H4 (cell line): Measurements from ENCODE around the gene PRLH. TPM values are rescaled to one million over a fixed set of nuclear protein-coding genes. Genes with fewer than 3 reads are reported as not detected.
"Not testable (repeated sequence)": the region's sequence is repeated elsewhere in the genome, so short reads cannot be mapped to it uniquely, and the experiment has no call there.

Experiments
- DNase-seq: peaks from one replicate; pipeline ENCODE4 v3.0.0-alpha.2; 2015; ENCODE audit warnings: low spot score
- total RNA-seq: library from RNA; depleted of rRNA; stranded (reverse); fragments of >200 nt; shearing (Covaris generic); gene quantifications from 2 replicates; pipeline ENCODE4 v1.2.3, GENCODE V29; 2014

PRLH gene
- total RNA-seq, 1 experiment from 2014 or later: not detected

- DNase-seq: peak; percentile 58
Observed at GRCh38 chr2:237581751-237582746, 15.7 kb downstream of the PRLH start.

GRCh38 chr2:237583385-237584295 is 17.3 kb downstream of the PRLH start:
- no peak for DNase-seq

GRCh38 chr2:237585590-237586221 is 19.3 kb downstream of the PRLH start:
- DNase-seq: no peak

- DNase-seq: no peak
Observed at GRCh38 chr2:237588044-237588696, 21.8 kb downstream of the PRLH start.

GRCh38 chr2:237590272-237591140 is 24.1 kb downstream of the PRLH start, which contains the start of gene RAB17:
TSS of gene RAB17 (minus strand) at chr2:237590734. CDS start at chr2:237586154, 4,580 bp downstream.
- DNase-seq: no peak

GRCh38 chr2:237591141-237591881 is 24.9 kb downstream of the PRLH start:
- no peak for DNase-seq

- DNase-seq: no peak
Observed at GRCh38 chr2:237592425-237592980, 26.1 kb downstream of the PRLH start.

GRCh38 chr2:237593036-237593435 is 26.7 kb downstream of the PRLH start:
- no peak for DNase-seq

- DNase-seq: no peak
Observed at GRCh38 chr2:237593596-237594320, 27.4 kb downstream of the PRLH start.

- no peak for DNase-seq
Observed at GRCh38 chr2:237594514-237594871, 28.1 kb downstream of the PRLH start.

- not testable (repeated sequence) for DNase-seq
Observed at GRCh38 chr2:237595829-237596519, 29.6 kb downstream of the PRLH start.

- no peak for DNase-seq
Observed at GRCh38 chr2:237596520-237597195, 30.3 kb downstream of the PRLH start.

GRCh38 chr2:237597196-237598145 is 31.1 kb downstream of the PRLH start:
- DNase-seq: no peak

- DNase-seq: no peak
Observed at GRCh38 chr2:237598468-237599208, 32.3 kb downstream of the PRLH start.

GRCh38 chr2:237599465-237600110 is 33.2 kb downstream of the PRLH start:
- DNase-seq: no peak
